ENCODE results near the gene ARPC4. TPM values are rescaled to one million over a fixed set of nuclear protein-coding genes. Genes with fewer than 3 reads are reported as not detected.

Gene ARPC4
- total and polyA plus RNA-seq, 2 of the 13 experiments (the other 11 are each of a cell fraction or from before 2014, with no cell fraction given) = 30.1 to 83.6 TPM

DNA sequence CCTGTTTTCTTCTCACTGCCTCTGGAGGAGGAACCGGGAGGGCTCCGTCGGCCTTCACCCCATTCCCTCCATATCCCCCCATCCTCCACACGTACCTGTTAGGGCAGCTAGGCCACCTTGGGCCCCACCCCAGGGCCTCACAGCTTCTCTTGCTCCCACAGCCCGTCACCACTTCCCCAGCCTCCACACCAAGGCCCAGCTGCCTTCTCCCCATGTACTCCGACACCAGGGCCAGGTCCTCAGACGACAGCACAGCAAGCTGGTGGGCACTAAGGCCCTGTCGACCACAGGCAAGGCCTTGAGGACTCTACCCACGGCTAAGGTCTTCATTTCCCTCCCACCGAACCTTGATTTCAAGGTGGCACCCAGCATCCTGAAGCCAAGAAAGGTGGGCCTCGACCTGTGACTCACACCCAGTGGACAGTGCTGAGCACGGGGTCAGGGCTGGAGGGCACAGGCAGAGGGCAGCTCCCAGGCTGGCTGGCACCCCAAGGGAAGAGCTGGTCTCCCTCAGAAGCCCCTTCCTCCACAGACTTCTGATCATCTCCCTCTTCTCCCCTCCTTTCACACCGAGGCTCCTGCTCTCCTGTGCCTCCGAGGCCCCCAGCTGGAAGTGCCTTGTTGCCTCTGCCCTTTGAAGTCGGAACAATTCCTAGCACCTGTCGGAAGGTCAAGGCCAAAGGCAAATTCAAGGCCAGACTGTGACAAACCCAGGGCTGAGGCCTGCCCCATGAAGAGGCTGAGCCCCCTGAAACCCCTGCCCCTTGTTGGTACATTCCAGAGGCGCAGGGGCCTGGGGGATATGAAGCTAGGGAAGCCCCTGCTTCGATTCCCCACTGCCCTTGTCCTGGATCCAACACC is 41.9 kb downstream of the ARPC4 start (continued):
- no peak for TF ChIP-seq CC2D1A (CRISPR knock-in tag; IDR thresholded peaks at IDR 0.05)
- TF ChIP-seq KDM1A (CRISPR knock-in tag; IDR thresholded peaks at IDR 0.05) = no peak
- TF ChIP-seq RAD51 (IDR thresholded peaks at IDR 0.05; ENCODE audit: borderline replicate concordance) = no peak
- no peak for TF ChIP-seq ZNF646 (CRISPR knock-in tag; IDR thresholded peaks at IDR 0.05)
- peak; percentile 41 for TF ChIP-seq AGO2 (optimal IDR thresholded peaks at IDR 0.05; ENCODE audit: low read depth, low read length)
- TF ChIP-seq SOX5 (CRISPR knock-in tag; IDR thresholded peaks at IDR 0.05; ENCODE audit: borderline replicate concordance) = peak; percentile 69; the same call in 1 of the 2 replicates
- peak; percentile 77; the same call in 1 of the 2 replicates for TF ChIP-seq PRDM10 (CRISPR knock-in tag; IDR thresholded peaks at IDR 0.05; ENCODE audit: low read depth)
- no peak for TF ChIP-seq EEA1 (CRISPR knock-in tag; IDR thresholded peaks at IDR 0.05; ENCODE audit: borderline replicate concordance)
- no peak for TF ChIP-seq ZNF7 (CRISPR knock-in tag; IDR thresholded peaks at IDR 0.05)
- no peak for TF ChIP-seq ZNF121 (CRISPR knock-in tag; IDR thresholded peaks at IDR 0.05)
- TF ChIP-seq ZNF337 (CRISPR knock-in tag; IDR thresholded peaks at IDR 0.05; ENCODE audit: borderline replicate concordance, low read depth) = no peak
- TF ChIP-seq, protein P1, sequence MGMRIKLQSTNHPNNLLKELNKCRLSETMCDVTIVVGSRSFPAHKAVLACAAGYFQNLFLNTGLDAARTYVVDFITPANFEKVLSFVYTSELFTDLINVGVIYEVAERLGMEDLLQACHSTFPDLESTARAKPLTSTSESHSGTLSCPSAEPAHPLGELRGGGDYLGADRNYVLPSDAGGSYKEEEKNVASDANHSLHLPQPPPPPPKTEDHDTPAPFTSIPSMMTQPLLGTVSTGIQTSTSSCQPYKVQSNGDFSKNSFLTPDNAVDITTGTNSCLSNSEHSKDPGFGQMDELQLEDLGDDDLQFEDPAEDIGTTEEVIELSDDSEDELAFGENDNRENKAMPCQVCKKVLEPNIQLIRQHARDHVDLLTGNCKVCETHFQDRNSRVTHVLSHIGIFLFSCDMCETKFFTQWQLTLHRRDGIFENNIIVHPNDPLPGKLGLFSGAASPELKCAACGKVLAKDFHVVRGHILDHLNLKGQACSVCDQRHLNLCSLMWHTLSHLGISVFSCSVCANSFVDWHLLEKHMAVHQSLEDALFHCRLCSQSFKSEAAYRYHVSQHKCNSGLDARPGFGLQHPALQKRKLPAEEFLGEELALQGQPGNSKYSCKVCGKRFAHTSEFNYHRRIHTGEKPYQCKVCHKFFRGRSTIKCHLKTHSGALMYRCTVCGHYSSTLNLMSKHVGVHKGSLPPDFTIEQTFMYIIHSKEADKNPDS (CRISPR knock-in tag; IDR thresholded peaks at IDR 0.05) = no peak
- peak; percentile 67 for TF ChIP-seq TCF7 (IDR thresholded peaks at IDR 0.05; ENCODE audit: low read depth)
- TF ChIP-seq CHCHD3 (CRISPR knock-in tag; IDR thresholded peaks at IDR 0.05) = 0 out of 2 replicates have a peak, but pooled peaks have one; percentile 30
- peak; percentile 78 for TF ChIP-seq NR2F6 (IDR thresholded peaks at IDR 0.05)
- TF ChIP-seq NR2F6 (CRISPR knock-in tag; IDR thresholded peaks at IDR 0.05) = peak; percentile 86
- TF ChIP-seq SSRP1 (CRISPR knock-in tag; IDR thresholded peaks at IDR 0.05) = no peak
- no peak for TF ChIP-seq FOXA1 (IDR thresholded peaks at IDR 0.05)
- TF ChIP-seq FOXA1 (CRISPR knock-in tag; IDR thresholded peaks at IDR 0.05) = no peak

All from HepG2 (cell line).